Left ventricle myocardium inferior (tissue), 1 donor: ENCODE results near the gene MDC1. TPM values are rescaled to one million over a fixed set of nuclear protein-coding genes. Genes with fewer than 3 reads are reported as not detected.
A peak's percentile ranks its signal among the peaks of the same experiment; 100 is the strongest.

Experiments used
- DNase-seq: peaks from one replicate; pipeline ENCODE4 v3.0.0-alpha.2; 2020
- H3K27ac ChIP-seq: fragments of 200-600 bp; replicated peaks from 2 replicates; pipeline ENCODE4 v1.8.0; 2021
- H3K27me3 ChIP-seq: fragments of 200-600 bp; 2 replicates; pipeline ENCODE4 v1.8.0; 2021; ENCODE audit warnings: low read depth
- H3K36me3 ChIP-seq: fragments of 200-600 bp; 2 replicates; pipeline ENCODE4 v1.8.0; 2021
- H3K4me1 ChIP-seq: fragments of 200-600 bp; 2 replicates; pipeline ENCODE4 v1.8.0; 2021
- H3K4me3 ChIP-seq: fragments of 200-600 bp; 2 replicates; pipeline ENCODE4 v1.8.0; 2021; ENCODE audit warnings: mild to moderate bottlenecking, moderate library complexity
- H3K9me3 ChIP-seq: fragments of 200-600 bp; replicated peaks from 2 replicates; pipeline ENCODE4 v1.8.0; 2021
- CTCF ChIP-seq: fragments of 200-600 bp; IDR thresholded peaks from 2 replicates; pipeline ENCODE4 v1.8.0; 2021; ENCODE audit warnings: antibody characterized with exemption, mild to moderate bottlenecking, borderline replicate concordance
- intact Hi-C: fragments of 100-400 bp; cut with micrococcal nuclease; formaldehyde crosslinking; loops from one replicate; pipeline ENCODE4 v1.11.0; 2022
- total RNA-seq: library from RNA; stranded (reverse); fragmentation: NEBNext Ultra II Directional; extraction: Animal tissue kit (Norgen Biotek cat#: 25700); gene quantifications from one replicate; pipeline ENCODE4 v1.2.1, GENCODE V29; 2021
- donor health status: DM: no; HTN: yes; CAD: no; lungs with severe emphysema.

MDC1 gene
- total RNA-seq, 1 donor from 2014 or later: 14.1 TPM

- intact Hi-C loops: loop anchor here (10.0 kb wide), 2 partner anchors 77 to 137 kb away; partner anchors contain the start of gene DDR1
- H3K9me3 ChIP-seq: no peaks in the 10 kb centered on the region
- no peaks in the 10 kb centered on the region for H3K27me3 ChIP-seq
- no peaks in the 10 kb centered on the region for H3K36me3 ChIP-seq
- H3K4me3 ChIP-seq: no peak overlapping the region
- DNase-seq: no peak
- H3K27ac ChIP-seq: peak overlapping the region; percentile 14
- peaks cover 55% of the 10 kb centered on the region for H3K4me1 ChIP-seq
- TF ChIP-seq CTCF: no peak
Measured at GRCh38 chr6:30747902-30748769, 31.1 kb upstream of the MDC1 start.

GRCh38 chr6:30747300-30747687 is 30.2 kb upstream of the MDC1 start:
- Histone ChIP-seq H3K4me1 (peaks cover 53% of the 10 kb centered on the region), H3K36me3 (no peaks in the 10 kb centered on the region), H3K27me3 (no peaks in the 10 kb centered on the region), H3K27ac (peak overlapping the region; percentile 14), H3K4me3 (no peak overlapping the region), H3K9me3 (no peaks in the 10 kb centered on the region)
- TF ChIP-seq CTCF: no peak
- DNase-seq: no peak
- intact Hi-C loops: loop anchor here (10.0 kb wide), 2 partner anchors 78 to 138 kb away; partner anchors contain the start of gene DDR1

- H3K36me3 ChIP-seq: peaks cover 22% of the 10 kb centered on the region
- peaks cover 71% of the 10 kb centered on the region for H3K4me1 ChIP-seq
- intact Hi-C loops: loop anchor here (10.0 kb wide), 2 partner anchors 81 to 141 kb away; partner anchors contain the start of gene DDR1
- H3K9me3 ChIP-seq: no peaks in the 10 kb centered on the region
- peak within 1 kb of the TSS; percentile 93 for H3K4me3 ChIP-seq
- peak within 1 kb of the TSS; percentile 98 for H3K27ac ChIP-seq
- TF ChIP-seq CTCF: peak; percentile 80
- DNase-seq: peak; percentile 84
- H3K27me3 ChIP-seq: no peaks in the 10 kb centered on the region
Measured at GRCh38 chr6:30744054-30744805, 27.1 kb upstream of the MDC1 start, which contains the start of gene IER3. IER3 (minus strand) TSS chr6:30744547; CDS start chr6:30744518, 29 bp downstream.

- no peak for TF ChIP-seq CTCF
- intact Hi-C loops: loop anchor here (10.0 kb wide), 2 partner anchors 81 to 141 kb away; partner anchors contain the start of gene DDR1
Measured at GRCh38 chr6:30743099-30744053, 26.3 kb upstream of the MDC1 start.

More at GRCh38 chr6:30743099-30744053, 26.3 kb upstream of the MDC1 start:
- Histone ChIP-seq H3K27me3 (no peaks in the 10 kb centered on the region), H3K36me3 (peaks cover 30% of the 10 kb centered on the region), H3K4me1 (peaks cover 73% of the 10 kb centered on the region), H3K9me3 (no peaks in the 10 kb centered on the region), H3K27ac (peak overlapping the region; percentile 98), H3K4me3 (peak overlapping the region; percentile 93)
- DNase-seq: no peak
